Upper lobe of left lung (tissue), 6 donors: ENCODE data around the gene TEX10. TPM values are rescaled to one million over a fixed set of nuclear protein-coding genes. Genes with fewer than 3 reads are reported as not detected.

Source experiments
- ATAC-seq, 2 donors: fragments of 200-7000 bp; cut with Tn5 transposase; one replicate each; pipeline ENCODE4 v1.9.1; 2022; ENCODE audit warnings: mild to moderate bottlenecking in 2 of 2, moderate library complexity in 2 of 2; ENCODE audit not compliant: low FRiP score in 2 of 2
- DNase-seq, 2 donors: peaks; one replicate each; pipeline ENCODE4 v3.0.0-alpha.2; 2019 to 2020
- H3K27ac ChIP-seq, 4 donors: fragments of 200-600 bp; sonication (generic); one replicate each; pipeline ENCODE4 v1.5.1; 2016 to 2019
- H3K27me3 ChIP-seq, 4 donors: fragments of 200-600 bp; sonication (generic); one replicate each; pipeline ENCODE4 v1.5.1; 2017 to 2019
- H3K36me3 ChIP-seq, 4 donors: fragments of 200-600 bp; sonication (generic); one replicate each; pipeline ENCODE4 v1.5.1; 2016 to 2019
- H3K4me1 ChIP-seq, 4 donors: fragments of 200-600 bp; sonication (generic); one replicate each; pipeline ENCODE4 v1.5.1; 2018 to 2019
- H3K4me3 ChIP-seq, 4 donors: fragments of 200-600 bp; sonication (generic); one replicate each; pipeline ENCODE4 v1.5.1; 2017 to 2019; ENCODE audit warnings: mild to moderate bottlenecking in 2 of 4, moderate library complexity in 1 of 4
- H3K9me3 ChIP-seq, 4 donors: fragments of 200-600 bp; sonication (generic); one replicate each; pipeline ENCODE4 v1.5.1; 2018 to 2019
- EP300 ChIP-seq, 4 donors: sonication (generic); formaldehyde crosslinking; IDR thresholded peaks; one replicate each; pipeline ENCODE4 v1.5.1; 2017; ENCODE audit warnings: antibody characterized with exemption in 4 of 4, control low read depth in 2 of 4
- POLR2A ChIP-seq, 4 donors: fragments of 450-650 bp; IDR thresholded peaks; one replicate each; pipeline ENCODE4 v1.5.1; 2016 to 2017; ENCODE audit warnings: antibody characterized with exemption in 4 of 4, mild to moderate bottlenecking in 2 of 4
- POLR2AphosphoS5 ChIP-seq, 2 donors: sonication (generic); formaldehyde crosslinking; IDR thresholded peaks; one replicate each; pipeline ENCODE4 v1.5.1; 2017; ENCODE audit warnings: antibody characterized with exemption in 2 of 2
- WGBS, 2 donors: methylation state at CpG; one replicate each; pipeline ENCODE4 v1.1.5; 2017 to 2018; 5-methylcytosine and 5-hydroxymethylcytosine counted together
- total RNA-seq, 6 donors: library from RNA; depleted of rRNA in 4 of 6; stranded (reverse); fragments of >200 nt in 4 of 6; gene quantifications; one replicate each; pipeline versions ENCODE4 v1.1.0 to v1.2.1, GENCODE V29; 2016 to 2021
- TF ChIP-seq, protein P1 (sequence below), 6 experiments: fragments of 450-650 bp in 4 of 6; fragments of 200-600 bp in 2 of 6; sonication (generic) in 2 of 6; IDR thresholded peaks; one replicate each; pipeline ENCODE4 v1.5.1; 2016 to 2019; ENCODE audit warnings: antibody characterized with exemption in 6 of 6
- donor health status: DM: no; HTN: no; CAD: no; lungs with moderate emphysema.
- donor health status: DM: no; HTN: yes; CAD: no; lungs with severe emphysema.

TEX10 gene
- total RNA-seq, 6 donors from 2014 or later: 6.2 to 17.3 (median 13.0) TPM

DNA sequence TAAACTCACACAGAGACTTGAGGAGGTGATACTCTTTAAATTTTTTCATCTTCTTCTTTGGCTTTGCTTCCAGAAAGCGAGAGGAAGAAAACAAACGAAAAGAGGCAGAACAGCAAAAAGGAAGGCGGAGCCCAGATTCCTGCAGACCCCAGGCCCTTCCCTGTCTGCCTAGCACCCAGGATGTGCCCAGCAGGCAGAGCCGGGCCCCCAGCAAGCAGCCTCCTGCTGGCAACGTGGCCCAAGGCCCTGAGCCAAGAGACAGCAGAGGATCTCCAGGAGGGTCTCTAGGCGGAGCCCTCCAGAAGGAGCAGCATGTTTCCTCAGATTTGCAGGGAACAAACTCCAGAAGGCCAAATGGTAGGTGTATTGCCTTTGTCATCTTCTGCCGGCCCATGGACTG lies 68.5 kb downstream of the TEX10 start:
- no peak for ATAC-seq
- no peaks in the 10 kb centered on the region for H3K27me3 ChIP-seq
- H3K27ac ChIP-seq: no peak overlapping the region
- H3K4me3 ChIP-seq: no peak overlapping the region
- no peaks in the 10 kb centered on the region for H3K4me1 ChIP-seq
- peak in 1 of 2 donors; percentile 29 for DNase-seq
- H3K36me3 ChIP-seq: peaks cover 3 to 55% (median 18%) of the 10 kb centered on the region in 4 donors
- WGBS, 2 donors: 80 to 89% methylated on average over 7 of the region's 7 CpGs
- peaks cover 0 to 4% (median 0%) of the 10 kb centered on the region in 4 donors for H3K9me3 ChIP-seq
- TF ChIP-seq POLR2AphosphoS5 (IDR thresholded peaks at IDR 0.05) (no peak), POLR2A (IDR thresholded peaks at IDR 0.05) (no peak), EP300 (IDR thresholded peaks at IDR 0.05) (no peak)
- TF ChIP-seq, protein P1, sequence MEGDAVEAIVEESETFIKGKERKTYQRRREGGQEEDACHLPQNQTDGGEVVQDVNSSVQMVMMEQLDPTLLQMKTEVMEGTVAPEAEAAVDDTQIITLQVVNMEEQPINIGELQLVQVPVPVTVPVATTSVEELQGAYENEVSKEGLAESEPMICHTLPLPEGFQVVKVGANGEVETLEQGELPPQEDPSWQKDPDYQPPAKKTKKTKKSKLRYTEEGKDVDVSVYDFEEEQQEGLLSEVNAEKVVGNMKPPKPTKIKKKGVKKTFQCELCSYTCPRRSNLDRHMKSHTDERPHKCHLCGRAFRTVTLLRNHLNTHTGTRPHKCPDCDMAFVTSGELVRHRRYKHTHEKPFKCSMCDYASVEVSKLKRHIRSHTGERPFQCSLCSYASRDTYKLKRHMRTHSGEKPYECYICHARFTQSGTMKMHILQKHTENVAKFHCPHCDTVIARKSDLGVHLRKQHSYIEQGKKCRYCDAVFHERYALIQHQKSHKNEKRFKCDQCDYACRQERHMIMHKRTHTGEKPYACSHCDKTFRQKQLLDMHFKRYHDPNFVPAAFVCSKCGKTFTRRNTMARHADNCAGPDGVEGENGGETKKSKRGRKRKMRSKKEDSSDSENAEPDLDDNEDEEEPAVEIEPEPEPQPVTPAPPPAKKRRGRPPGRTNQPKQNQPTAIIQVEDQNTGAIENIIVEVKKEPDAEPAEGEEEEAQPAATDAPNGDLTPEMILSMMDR (IDR thresholded peaks at IDR 0.05): no peak

DNA sequence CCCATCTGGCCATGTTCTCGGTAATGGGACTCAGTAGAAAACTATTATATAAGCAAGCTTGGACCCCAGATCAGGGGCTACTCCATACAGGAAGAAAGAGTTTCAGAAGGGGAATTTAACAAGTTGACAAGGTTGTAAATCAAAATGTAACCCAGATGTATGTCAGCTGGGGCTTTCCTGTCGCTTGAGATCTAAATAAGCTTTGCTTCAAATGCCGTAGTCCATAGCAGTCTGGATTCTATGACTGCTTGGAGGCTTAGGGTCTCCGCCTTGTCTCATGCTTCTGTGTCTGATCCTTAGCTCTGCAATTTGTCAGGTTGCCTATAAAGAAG lies 70.4 kb downstream of the TEX10 start:
- Histone ChIP-seq H3K4me1 (no peaks in the 10 kb centered on the region), H3K27me3 (no peaks in the 10 kb centered on the region), H3K4me3 (no peak overlapping the region), H3K27ac (no peak overlapping the region), H3K9me3 (peaks cover 0 to 4% (median 0%) of the 10 kb centered on the region in 4 donors), H3K36me3 (peaks cover 3 to 42% (median 15%) of the 10 kb centered on the region in 4 donors)
- WGBS, 2 donors: 91 to 98% methylated on average over 4 of the region's 4 CpGs
- ATAC-seq: no peak
- no peak for DNase-seq
- TF ChIP-seq EP300 (IDR thresholded peaks at IDR 0.05) (no peak), POLR2A (IDR thresholded peaks at IDR 0.05) (no peak), POLR2AphosphoS5 (IDR thresholded peaks at IDR 0.05) (no peak)
- TF ChIP-seq, protein P1 (IDR thresholded peaks at IDR 0.05): no peak

DNA sequence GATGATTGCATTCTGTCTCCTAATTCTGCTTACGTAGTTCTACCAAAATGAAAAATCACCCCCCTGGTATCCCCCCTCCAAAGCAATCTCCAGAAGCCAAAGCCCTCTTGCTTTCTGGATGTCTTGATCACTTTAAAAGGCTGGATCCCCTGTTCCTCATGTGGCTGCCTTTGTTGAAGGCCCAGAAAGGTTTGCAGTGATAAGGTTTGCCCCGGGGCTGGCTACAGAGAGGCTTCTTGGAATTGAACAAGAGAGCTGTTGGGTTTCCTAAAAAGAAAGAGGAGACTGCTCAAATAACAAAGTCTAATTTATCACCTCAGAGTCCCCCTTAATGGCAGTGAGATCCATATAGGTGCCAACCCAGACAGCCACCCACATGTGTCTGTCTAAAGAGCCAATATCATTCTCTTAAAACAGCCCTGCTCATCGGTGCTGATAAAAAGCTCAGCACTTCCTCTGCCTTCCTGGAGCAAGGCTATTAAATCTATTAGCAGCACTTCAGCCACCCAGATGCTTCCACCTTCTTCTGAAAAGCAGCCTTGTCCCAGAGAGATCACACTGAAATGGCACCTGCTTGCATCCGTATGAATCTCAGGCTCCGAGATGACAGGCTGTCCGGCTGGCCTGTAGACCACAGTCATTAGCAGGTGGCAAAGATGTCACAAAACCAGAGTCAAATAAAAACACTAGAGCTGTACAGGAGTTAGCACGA lies 70.9 kb downstream of the TEX10 start:
- Histone ChIP-seq H3K27me3 (no peaks in the 10 kb centered on the region), H3K9me3 (peaks cover 0 to 4% (median 0%) of the 10 kb centered on the region in 4 donors), H3K27ac (no peak overlapping the region), H3K4me3 (no peak overlapping the region), H3K4me1 (no peaks in the 10 kb centered on the region), H3K36me3 (peaks cover 3 to 37% (median 12%) of the 10 kb centered on the region in 4 donors)
- DNase-seq: no peak
- WGBS, 2 donors: 92 to 96% methylated on average over 6 to 7 of the region's 7 CpGs
- ATAC-seq: no peak
- TF ChIP-seq POLR2A (IDR thresholded peaks at IDR 0.05): no peak
- TF ChIP-seq, protein P1 (IDR thresholded peaks at IDR 0.05): no peak
- TF ChIP-seq POLR2AphosphoS5 (IDR thresholded peaks at IDR 0.05): no peak
- no peak for TF ChIP-seq EP300 (IDR thresholded peaks at IDR 0.05)

DNA sequence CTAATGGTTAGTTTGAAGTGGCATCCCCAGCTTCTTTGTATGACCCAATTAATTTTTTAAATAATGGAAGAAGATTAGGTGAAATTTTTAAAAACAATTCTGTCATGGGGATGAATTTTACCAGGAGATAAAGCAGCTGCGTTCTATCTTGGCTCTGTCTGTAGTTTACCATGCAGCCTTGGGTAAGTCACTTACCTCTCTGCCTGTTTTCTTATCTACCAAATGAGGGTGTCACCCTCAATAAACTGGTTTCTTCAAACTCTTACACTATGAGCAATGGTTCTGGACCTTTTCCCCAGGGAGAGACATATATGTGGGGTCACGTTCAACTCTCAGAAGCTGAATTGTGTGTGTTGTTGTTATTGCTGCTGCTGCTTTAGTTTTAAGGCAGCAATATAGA lies 71.7 kb downstream of the TEX10 start:
- TF ChIP-seq POLR2AphosphoS5 (IDR thresholded peaks at IDR 0.05): no peak
- TF ChIP-seq, protein P1 (IDR thresholded peaks at IDR 0.05): no peak
- no peak for TF ChIP-seq EP300 (IDR thresholded peaks at IDR 0.05)
- no peak for TF ChIP-seq POLR2A (IDR thresholded peaks at IDR 0.05)
- no peaks in the 10 kb centered on the region for H3K27me3 ChIP-seq
- H3K9me3 ChIP-seq: peaks cover 0 to 4% (median 0%) of the 10 kb centered on the region in 4 donors
- 93 to 94% methylated on average over 2 of the region's 2 CpGs for WGBS, 2 donors
- H3K4me3 ChIP-seq: no peak overlapping the region
- DNase-seq: no peak
- no peaks in the 10 kb centered on the region for H3K4me1 ChIP-seq
- peaks cover 3 to 32% (median 13%) of the 10 kb centered on the region in 4 donors for H3K36me3 ChIP-seq
- no peak overlapping the region for H3K27ac ChIP-seq
- ATAC-seq: no peak
